Transverse colon (tissue), 4 donors: ENCODE results near the gene CASTOR1.

Experiments
- CTCF ChIP-seq, 5 experiments: fragments of 200-600 bp in 3 of 5; fragments of 450-650 bp in 2 of 5; sonication (generic) in 3 of 5; IDR thresholded peaks; 1 replicate in 2 of 5; 2 replicates in 3 of 5; pipeline ENCODE4 v1.5.1; 2016 to 2017; ENCODE audit warnings: antibody characterized with exemption in 5 of 5, inconsistent platforms in 3 of 5, mild to moderate bottlenecking in 2 of 5, moderate library complexity in 1 of 5
- POLR2AphosphoS5 ChIP-seq, 3 donors: sonication (generic); formaldehyde crosslinking; IDR thresholded peaks; one replicate each; pipeline ENCODE4 v1.6.1; 2016; ENCODE audit warnings: antibody characterized with exemption in 3 of 3

DNA sequence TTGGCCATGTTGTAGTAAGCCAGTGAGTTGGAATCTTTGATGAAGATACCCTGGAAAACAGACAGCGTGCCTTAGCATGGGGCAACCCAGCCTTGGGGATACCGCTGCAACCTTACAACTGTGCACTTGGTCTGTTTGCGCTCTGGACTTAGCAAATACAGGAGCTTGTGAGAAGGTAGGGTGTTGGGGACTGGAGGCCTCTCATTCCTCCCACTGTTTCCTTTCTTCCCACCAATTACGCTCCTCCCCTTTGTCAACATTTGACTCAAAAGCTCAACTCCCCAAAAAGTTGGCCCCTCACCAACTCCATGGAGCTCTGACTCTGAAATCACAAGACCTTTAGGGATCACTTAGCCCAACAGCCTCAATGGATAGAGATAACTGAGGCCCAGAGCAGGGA lies 45.3 kb upstream of the CASTOR1 start:
- TF ChIP-seq POLR2AphosphoS5 (IDR thresholded peaks at IDR 0.05) = no peak
- no peak for TF ChIP-seq CTCF (IDR thresholded peaks at IDR 0.05)
